Cardiac muscle cell (in vitro differentiated cells and primary cell): ENCODE results near the gene SPATA13. TPM values are rescaled to one million over a fixed set of nuclear protein-coding genes. Genes with fewer than 3 reads are reported as not detected.

Experiments used
- DNase-seq, 2 donors: peaks; one replicate each; pipeline versions ENCODE4 v3.0.0 to v3.0.0-alpha.2; 2010 to 2017; ENCODE audit warnings: low read depth in 1 of 2, low spot score in 1 of 2
- H3K27ac ChIP-seq: fragments of 200-600 bp; sonication (generic); 2 replicates; pipeline ENCODE4 v1.5.1; 2016
- H3K27me3 ChIP-seq: fragments of 200-600 bp; sonication (generic); 2 replicates; pipeline ENCODE4 v1.6.0; 2016; ENCODE audit warnings: control low read depth
- H3K36me3 ChIP-seq: fragments of 200-600 bp; sonication (generic); 2 replicates; pipeline ENCODE4 v1.5.1; 2016; ENCODE audit warnings: control low read depth
- H3K4me1 ChIP-seq: fragments of 200-600 bp; sonication (generic); 2 replicates; pipeline ENCODE4 v1.8.1; 2017; ENCODE audit warnings: low read depth, mild to moderate bottlenecking, mixed run types
- H3K4me3 ChIP-seq: fragments of 200-600 bp; sonication (generic); 2 replicates; pipeline ENCODE4 v1.5.1; 2016; ENCODE audit warnings: mild to moderate bottlenecking
- H3K9me3 ChIP-seq: fragments of 200-600 bp; sonication (generic); 2 replicates; pipeline ENCODE4 v1.5.1; 2017; ENCODE audit warnings: low read depth, mild to moderate bottlenecking, control low read depth
- polyA plus RNA-seq: library from polyadenylated mRNA; unstranded; fragments of >200 nt; fragmentation: Nextera tagmentation; extraction: Ambion mirVana; gene quantifications from 2 replicates; pipeline ENCODE4 v1.2.1, GENCODE V29; 2016
- total RNA-seq: library from RNA; depleted of rRNA; stranded (reverse); fragments of >200 nt; gene quantifications from 2 replicates; pipeline ENCODE4 v1.2.3, GENCODE V29; 2016
- TF ChIP-seq, protein P1 (sequence below): IDR thresholded peaks from 2 replicates; pipeline ENCODE4 v1.5.1; 2012; ENCODE audit warnings: low read depth, mild to moderate bottlenecking, low read length

Gene SPATA13
- total and polyA plus RNA-seq, 2 experiments from 2014 or later = 3.9 to 23.3 TPM

- H3K4me3 ChIP-seq = no peak overlapping the region
- H3K36me3 ChIP-seq = no peaks in the 10 kb centered on the region
- H3K4me1 ChIP-seq = no peaks in the 10 kb centered on the region
- DNase-seq = no peak
- TF ChIP-seq, protein P1, sequence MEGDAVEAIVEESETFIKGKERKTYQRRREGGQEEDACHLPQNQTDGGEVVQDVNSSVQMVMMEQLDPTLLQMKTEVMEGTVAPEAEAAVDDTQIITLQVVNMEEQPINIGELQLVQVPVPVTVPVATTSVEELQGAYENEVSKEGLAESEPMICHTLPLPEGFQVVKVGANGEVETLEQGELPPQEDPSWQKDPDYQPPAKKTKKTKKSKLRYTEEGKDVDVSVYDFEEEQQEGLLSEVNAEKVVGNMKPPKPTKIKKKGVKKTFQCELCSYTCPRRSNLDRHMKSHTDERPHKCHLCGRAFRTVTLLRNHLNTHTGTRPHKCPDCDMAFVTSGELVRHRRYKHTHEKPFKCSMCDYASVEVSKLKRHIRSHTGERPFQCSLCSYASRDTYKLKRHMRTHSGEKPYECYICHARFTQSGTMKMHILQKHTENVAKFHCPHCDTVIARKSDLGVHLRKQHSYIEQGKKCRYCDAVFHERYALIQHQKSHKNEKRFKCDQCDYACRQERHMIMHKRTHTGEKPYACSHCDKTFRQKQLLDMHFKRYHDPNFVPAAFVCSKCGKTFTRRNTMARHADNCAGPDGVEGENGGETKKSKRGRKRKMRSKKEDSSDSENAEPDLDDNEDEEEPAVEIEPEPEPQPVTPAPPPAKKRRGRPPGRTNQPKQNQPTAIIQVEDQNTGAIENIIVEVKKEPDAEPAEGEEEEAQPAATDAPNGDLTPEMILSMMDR = no peak
- H3K27me3 ChIP-seq = no peaks in the 10 kb centered on the region
- no peaks in the 10 kb centered on the region for H3K9me3 ChIP-seq
- H3K27ac ChIP-seq = no peak overlapping the region
Measured at GRCh38 chr13:24218338-24218737, 57.8 kb downstream of the SPATA13 start.

GRCh38 chr13:24218977-24219376, 58.5 kb downstream of the SPATA13 start:
- peak in 1 of 2 donors; percentile 76 for DNase-seq
- H3K36me3 ChIP-seq = no peaks in the 10 kb centered on the region
- H3K4me3 ChIP-seq = no peak overlapping the region
- H3K9me3 ChIP-seq = no peaks in the 10 kb centered on the region
- H3K4me1 ChIP-seq = no peaks in the 10 kb centered on the region
- TF ChIP-seq, protein P1 = no peak
- H3K27ac ChIP-seq = no peak overlapping the region
- no peaks in the 10 kb centered on the region for H3K27me3 ChIP-seq

GRCh38 chr13:24220086-24220703, 59.7 kb downstream of the SPATA13 start:
- H3K27ac ChIP-seq = no peak overlapping the region
- TF ChIP-seq, protein P1 = peak; percentile 72
- H3K4me1 ChIP-seq = no peaks in the 10 kb centered on the region
- H3K4me3 ChIP-seq = no peak overlapping the region
- no peaks in the 10 kb centered on the region for H3K27me3 ChIP-seq
- no peaks in the 10 kb centered on the region for H3K9me3 ChIP-seq
- DNase-seq = peak; percentile 86 to 92
- no peaks in the 10 kb centered on the region for H3K36me3 ChIP-seq

GRCh38 chr13:24221007-24221406, 60.5 kb downstream of the SPATA13 start:
- Histone ChIP-seq H3K9me3 (no peaks in the 10 kb centered on the region), H3K4me1 (no peaks in the 10 kb centered on the region), H3K27me3 (no peaks in the 10 kb centered on the region), H3K4me3 (no peak overlapping the region), H3K36me3 (no peaks in the 10 kb centered on the region), H3K27ac (no peak overlapping the region)
- no peak for DNase-seq
- TF ChIP-seq, protein P1 = no peak

GRCh38 chr13:24222756-24223155, 62.2 kb downstream of the SPATA13 start:
- TF ChIP-seq, protein P1 = no peak
- Histone ChIP-seq H3K4me3 (no peak overlapping the region), H3K27ac (no peak overlapping the region), H3K9me3 (no peaks in the 10 kb centered on the region), H3K4me1 (no peaks in the 10 kb centered on the region), H3K36me3 (no peaks in the 10 kb centered on the region), H3K27me3 (no peaks in the 10 kb centered on the region)
- no peak for DNase-seq
